Breast epithelium (tissue), 4 donors: ENCODE data around the gene REXO2. TPM values are rescaled to one million over a fixed set of nuclear protein-coding genes. Genes with fewer than 3 reads are reported as not detected.

Source experiments
- DNase-seq, 2 donors: peaks; one replicate each; pipeline ENCODE4 v3.0.0-alpha.2; 2019; ENCODE audit warnings: low spot score in 2 of 2
- H3K27ac ChIP-seq, 2 donors: fragments of 200-600 bp; sonication (generic) in 1 of 2; one replicate each; pipeline ENCODE4 v1.5.1; 2016 to 2019; ENCODE audit warnings: mild to moderate bottlenecking in 1 of 2
- H3K27me3 ChIP-seq, 2 donors: fragments of 200-600 bp; sonication (generic) in 1 of 2; one replicate each; pipeline versions ENCODE4 v1.5.1 to v1.6.0; 2017 to 2019; ENCODE audit warnings: control low read depth in 1 of 2, mild to moderate bottlenecking in 1 of 2
- H3K36me3 ChIP-seq: fragments of 200-600 bp; one replicate; pipeline ENCODE4 v1.5.1; 2019
- H3K4me1 ChIP-seq, 2 donors: fragments of 200-600 bp; sonication (generic); one replicate each; pipeline ENCODE4 v1.5.1; 2016 to 2019; ENCODE audit warnings: control low read depth in 1 of 2
- H3K4me3 ChIP-seq, 3 donors: fragments of 200-600 bp; sonication (generic); 1 replicate in 2 of 3; 2 replicates in 1 of 3; pipeline ENCODE4 v1.5.1; 2016 to 2019; ENCODE audit warnings: mild to moderate bottlenecking in 3 of 3, moderate library complexity in 2 of 3
- H3K9me3 ChIP-seq, 2 donors: fragments of 200-600 bp; sonication (generic) in 1 of 2; one replicate each; pipeline ENCODE4 v1.5.1; 2016 to 2019; ENCODE audit warnings: control low read depth in 1 of 2
- POLR2A ChIP-seq: fragments of 450-650 bp; IDR thresholded peaks from one replicate; pipeline ENCODE4 v1.6.1; 2016; ENCODE audit warnings: antibody characterized with exemption, mild to moderate bottlenecking, moderate library complexity
- POLR2AphosphoS5 ChIP-seq, 3 donors: sonication (generic); formaldehyde crosslinking; IDR thresholded peaks; one replicate each; pipeline ENCODE4 v1.6.1; 2017; ENCODE audit warnings: antibody characterized with exemption in 3 of 3
- intact Hi-C: fragments of 100-400 bp; cut with DNase I; formaldehyde crosslinking; loops from one replicate; pipeline ENCODE4 v1.15.1; 2023; ENCODE audit warnings: low total_unique reads
- total RNA-seq, 3 donors: library from RNA; depleted of rRNA; stranded (reverse); fragments of >200 nt; gene quantifications; one replicate each; pipeline ENCODE4 v1.1.0, GENCODE V29; 2016
- TF ChIP-seq, protein P1 (sequence below), 3 donors: fragments of 450-650 bp; IDR thresholded peaks; one replicate each; pipeline ENCODE4 v1.5.1; 2016 to 2017; ENCODE audit warnings: antibody characterized with exemption in 3 of 3, mild to moderate bottlenecking in 3 of 3, moderate library complexity in 3 of 3

REXO2 gene
- total RNA-seq, 3 donors from 2014 or later = 108 to 127 (median 123) TPM

DNA sequence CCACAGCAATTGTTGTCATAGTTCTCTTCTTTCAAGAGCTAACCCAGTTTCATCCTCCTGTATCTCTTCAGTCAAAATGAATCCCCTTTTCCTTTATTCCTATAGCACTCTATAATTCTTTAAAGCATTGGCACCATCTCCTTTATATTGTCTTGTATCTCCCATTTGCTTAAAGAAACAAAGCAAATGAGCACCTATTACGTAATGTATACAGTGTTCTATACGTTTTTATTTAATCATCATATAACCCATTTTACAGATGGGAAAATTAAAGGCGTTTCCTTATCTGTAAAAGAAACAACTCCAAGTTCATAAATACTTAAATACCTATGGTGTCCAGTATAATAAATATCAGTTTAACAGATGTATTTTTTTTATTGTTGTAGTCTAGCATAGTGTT lies 6.4 kb upstream of the REXO2 start:
- no peak overlapping the region for H3K27ac ChIP-seq
- H3K4me1 ChIP-seq = no peaks in the 10 kb centered on the region
- H3K9me3 ChIP-seq = no peaks in the 10 kb centered on the region
- intact Hi-C loops = no loop called here
- TF ChIP-seq POLR2AphosphoS5 (IDR thresholded peaks at IDR 0.05) (no peak), POLR2A (no peak)
- TF ChIP-seq, protein P1, sequence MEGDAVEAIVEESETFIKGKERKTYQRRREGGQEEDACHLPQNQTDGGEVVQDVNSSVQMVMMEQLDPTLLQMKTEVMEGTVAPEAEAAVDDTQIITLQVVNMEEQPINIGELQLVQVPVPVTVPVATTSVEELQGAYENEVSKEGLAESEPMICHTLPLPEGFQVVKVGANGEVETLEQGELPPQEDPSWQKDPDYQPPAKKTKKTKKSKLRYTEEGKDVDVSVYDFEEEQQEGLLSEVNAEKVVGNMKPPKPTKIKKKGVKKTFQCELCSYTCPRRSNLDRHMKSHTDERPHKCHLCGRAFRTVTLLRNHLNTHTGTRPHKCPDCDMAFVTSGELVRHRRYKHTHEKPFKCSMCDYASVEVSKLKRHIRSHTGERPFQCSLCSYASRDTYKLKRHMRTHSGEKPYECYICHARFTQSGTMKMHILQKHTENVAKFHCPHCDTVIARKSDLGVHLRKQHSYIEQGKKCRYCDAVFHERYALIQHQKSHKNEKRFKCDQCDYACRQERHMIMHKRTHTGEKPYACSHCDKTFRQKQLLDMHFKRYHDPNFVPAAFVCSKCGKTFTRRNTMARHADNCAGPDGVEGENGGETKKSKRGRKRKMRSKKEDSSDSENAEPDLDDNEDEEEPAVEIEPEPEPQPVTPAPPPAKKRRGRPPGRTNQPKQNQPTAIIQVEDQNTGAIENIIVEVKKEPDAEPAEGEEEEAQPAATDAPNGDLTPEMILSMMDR (IDR thresholded peaks at IDR 0.05) = no peak
- DNase-seq = no peak
- H3K27me3 ChIP-seq = no peaks in the 10 kb centered on the region
- H3K36me3 ChIP-seq = no peaks in the 10 kb centered on the region
- no peak overlapping the region for H3K4me3 ChIP-seq

DNA sequence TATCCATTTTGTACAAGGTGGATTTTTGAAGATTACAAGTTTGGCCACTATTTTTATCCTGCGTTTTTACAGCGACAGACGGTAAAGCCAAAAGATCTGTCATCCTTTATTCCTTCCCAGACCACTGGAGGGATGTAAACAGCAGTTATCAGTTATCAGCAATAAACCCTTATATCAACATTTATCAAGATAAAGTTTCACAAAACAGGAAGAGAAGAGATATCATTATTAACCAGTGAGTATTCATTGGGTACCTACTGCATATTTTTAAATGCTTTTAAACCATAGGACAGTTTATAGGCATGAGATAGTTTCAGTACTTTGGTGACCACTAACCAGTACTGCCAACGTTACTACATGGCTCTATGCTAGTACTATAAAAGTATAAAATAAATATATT lies 5.9 kb upstream of the REXO2 start:
- Histone ChIP-seq H3K27me3 (no peaks in the 10 kb centered on the region), H3K36me3 (no peaks in the 10 kb centered on the region), H3K9me3 (no peaks in the 10 kb centered on the region), H3K27ac (no peak overlapping the region), H3K4me3 (no peak overlapping the region), H3K4me1 (no peaks in the 10 kb centered on the region)
- DNase-seq = no peak
- intact Hi-C loops = no loop called here
- no peak for TF ChIP-seq POLR2AphosphoS5 (IDR thresholded peaks at IDR 0.05)
- TF ChIP-seq, protein P1 (IDR thresholded peaks at IDR 0.05) = no peak
- TF ChIP-seq POLR2A = no peak

DNA sequence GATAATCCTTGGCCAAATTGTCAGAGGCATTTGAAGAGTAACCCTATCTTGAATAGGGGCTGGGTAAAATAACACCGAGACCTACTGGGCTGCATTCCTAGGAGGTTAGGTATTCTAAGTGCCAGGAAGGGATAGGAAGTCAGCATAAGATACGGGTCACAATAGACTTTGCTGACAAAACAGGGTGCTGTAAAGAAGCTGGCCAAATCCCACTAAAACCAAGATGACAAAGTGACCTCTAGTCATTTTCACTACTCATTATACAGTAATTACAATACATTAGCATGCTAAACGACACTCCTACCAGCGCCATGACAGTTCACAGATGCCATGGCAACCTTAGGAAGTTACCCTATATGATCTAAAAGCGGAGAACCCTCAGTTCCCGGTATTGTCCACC lies 964 bp upstream of the REXO2 start:
- H3K4me1 ChIP-seq = peaks cover 0 to 2% of the 10 kb centered on the region in 2 donors
- H3K27me3 ChIP-seq = no peaks in the 10 kb centered on the region
- intact Hi-C loops = no loop called here
- H3K4me3 ChIP-seq = peak overlapping the region in 1 of 3 donors; percentile 91
- TF ChIP-seq, protein P1 (IDR thresholded peaks at IDR 0.05) = no peak
- no peak for TF ChIP-seq POLR2AphosphoS5 (IDR thresholded peaks at IDR 0.05)
- no peak for TF ChIP-seq POLR2A
- no peak for DNase-seq
- H3K36me3 ChIP-seq = no peaks in the 10 kb centered on the region
- H3K9me3 ChIP-seq = no peaks in the 10 kb centered on the region
- H3K27ac ChIP-seq = peak overlapping the region in 1 of 2 donors; percentile 5

DNA sequence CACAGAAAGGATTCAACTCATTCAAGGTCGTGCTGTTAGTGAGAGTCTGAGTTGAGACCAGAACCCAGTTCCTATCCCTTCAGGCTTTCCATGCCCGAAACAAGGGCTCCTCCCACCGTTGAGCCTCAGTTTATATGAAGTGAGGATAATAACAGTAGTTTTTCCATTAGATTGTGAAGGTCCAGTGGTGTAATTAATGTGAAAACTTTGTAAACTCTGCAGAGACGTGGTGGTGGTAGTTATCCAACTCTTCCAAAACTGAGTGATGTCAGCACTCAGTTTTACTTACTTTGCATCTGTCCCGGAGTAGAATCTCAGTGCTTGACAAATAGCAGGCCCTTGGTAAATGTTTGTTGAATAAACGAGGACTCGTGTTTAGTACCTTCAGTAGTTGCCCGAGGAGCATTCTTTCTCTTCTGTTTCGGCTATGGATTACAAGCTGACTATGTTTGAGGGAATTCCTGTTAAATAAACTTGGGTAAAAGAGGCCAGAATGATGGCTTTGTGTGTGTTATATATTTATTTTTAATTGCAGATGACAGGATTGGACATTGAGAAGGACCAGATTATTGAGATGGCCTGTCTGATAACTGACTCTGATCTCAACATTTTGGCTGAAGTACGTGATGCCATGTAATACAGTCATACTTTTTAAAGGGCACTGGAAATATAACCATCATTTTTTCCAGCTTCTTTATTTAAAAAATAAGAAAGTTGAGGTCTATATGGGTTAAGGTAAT lies 1.0 kb downstream of the REXO2 start:
- no peaks in the 10 kb centered on the region for H3K36me3 ChIP-seq
- H3K27ac ChIP-seq = peak overlapping the region; percentile 75 to 85
- intact Hi-C loops = no loop called here
- peak overlapping the region; percentile 86 to 91 (median 88) for H3K4me3 ChIP-seq
- no peak for DNase-seq
- no peak for TF ChIP-seq POLR2AphosphoS5 (IDR thresholded peaks at IDR 0.05)
- TF ChIP-seq POLR2A = no peak
- TF ChIP-seq, protein P1 (IDR thresholded peaks at IDR 0.05) = no peak
- no peaks in the 10 kb centered on the region for H3K9me3 ChIP-seq
- peaks cover 0 to 2% of the 10 kb centered on the region in 2 donors for H3K4me1 ChIP-seq
- no peaks in the 10 kb centered on the region for H3K27me3 ChIP-seq

DNA sequence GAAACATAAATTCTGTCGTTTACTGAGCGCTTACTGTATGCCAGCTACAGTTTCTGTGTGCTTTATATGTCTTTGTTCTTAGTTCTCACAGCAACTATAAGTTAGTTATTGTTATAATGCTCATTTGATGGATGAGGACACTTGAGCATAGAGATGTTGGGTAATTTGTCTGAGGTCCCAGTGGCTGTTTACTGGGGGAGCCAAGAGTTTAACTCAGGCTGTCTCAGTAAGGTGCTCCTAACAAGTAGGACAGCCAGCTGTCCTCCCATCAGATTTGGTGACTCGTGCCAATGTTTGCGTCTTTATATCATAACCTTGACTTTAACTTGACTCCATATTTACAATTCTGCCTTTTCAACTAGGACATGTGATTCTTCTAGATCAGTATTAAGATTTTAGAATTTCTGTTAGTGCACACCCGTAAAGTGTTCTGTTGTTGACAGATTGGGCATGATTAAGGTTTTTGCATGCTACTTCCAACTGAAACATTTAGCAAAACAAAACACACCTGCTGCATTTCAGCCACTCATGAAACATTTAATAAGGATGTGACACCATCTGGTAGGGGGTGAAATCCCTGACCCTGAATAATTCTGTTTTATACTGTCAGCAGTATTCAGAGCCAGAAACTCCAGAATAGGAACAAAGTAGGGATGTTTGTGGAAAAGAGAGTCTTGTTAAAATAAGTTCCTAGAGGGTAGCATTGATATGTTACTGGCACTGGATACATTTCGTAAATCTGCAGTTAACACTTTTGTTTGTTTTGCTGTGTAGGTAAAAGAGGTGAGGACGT lies 1.9 kb downstream of the REXO2 start:
- Histone ChIP-seq H3K27me3 (no peaks in the 10 kb centered on the region), H3K36me3 (no peaks in the 10 kb centered on the region), H3K9me3 (no peaks in the 10 kb centered on the region), H3K4me1 (peaks cover 0 to 2% of the 10 kb centered on the region in 2 donors), H3K4me3 (peak overlapping the region in 2 of 3 donors; percentile 86 to 91), H3K27ac (no peak overlapping the region)
- no peak for DNase-seq
- intact Hi-C loops = no loop called here
- TF ChIP-seq POLR2A = no peak
- no peak for TF ChIP-seq POLR2AphosphoS5 (IDR thresholded peaks at IDR 0.05)
- TF ChIP-seq, protein P1 (IDR thresholded peaks at IDR 0.05) = no peak
